Hypothalamus (tissue), 51 donors: ENCODE data around the gene LMAN1.
A peak's percentile ranks its signal among the peaks of the same experiment; 100 is the strongest.

Experiments used
- DNase-seq, 51 donors: peaks; one replicate each; lab custom pipeline; 2025; lab: John Stamatoyannopoulos, UW

LMAN1 gene

GRCh38 chr18:59372975-59373374 is 13.9 kb upstream of the LMAN1 start:
- no peak for DNase-seq

GRCh38 chr18:59360381-59360780 is 1.3 kb upstream of the LMAN1 start:
- DNase-seq, result no peak

DNA sequence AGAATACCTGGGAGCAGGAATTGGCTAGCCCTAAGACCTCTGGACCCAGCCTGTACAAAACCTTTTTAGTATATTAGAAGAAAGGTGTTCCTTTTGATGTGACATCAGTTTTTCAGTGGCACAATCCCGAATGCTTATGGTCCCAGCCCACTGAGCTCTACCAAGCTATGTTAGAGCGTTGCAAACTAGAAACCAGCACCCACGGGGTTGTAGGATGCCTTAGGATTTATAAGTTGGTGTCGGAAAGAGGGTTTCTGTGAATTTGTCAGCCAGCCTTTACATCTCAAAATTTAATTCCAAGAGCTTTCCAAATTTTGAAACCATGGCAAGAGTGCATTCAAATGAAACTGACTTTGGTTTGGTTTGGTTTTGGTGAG is 499 bp upstream of the LMAN1 start:
- peak in 2 of 51 donors; percentile 64 to 78 for DNase-seq

DNA sequence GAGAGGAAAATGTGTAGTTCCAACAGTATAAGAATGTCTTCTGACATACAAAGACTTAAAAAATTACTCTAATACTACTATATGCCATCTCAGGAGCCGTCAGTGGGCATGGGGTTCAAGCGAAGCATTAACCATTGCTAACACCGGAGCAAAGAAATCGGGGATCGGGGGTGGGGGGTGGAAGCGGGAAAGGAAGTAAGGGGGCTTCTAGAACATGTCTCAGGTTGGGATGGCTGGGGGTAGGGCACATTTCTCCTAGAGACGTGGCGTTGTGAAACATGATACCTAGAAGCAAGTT is 702 bp downstream of the LMAN1 start:
- peak in 5 of 51 donors; percentile 0 to 60 (median 9) for DNase-seq

DNA sequence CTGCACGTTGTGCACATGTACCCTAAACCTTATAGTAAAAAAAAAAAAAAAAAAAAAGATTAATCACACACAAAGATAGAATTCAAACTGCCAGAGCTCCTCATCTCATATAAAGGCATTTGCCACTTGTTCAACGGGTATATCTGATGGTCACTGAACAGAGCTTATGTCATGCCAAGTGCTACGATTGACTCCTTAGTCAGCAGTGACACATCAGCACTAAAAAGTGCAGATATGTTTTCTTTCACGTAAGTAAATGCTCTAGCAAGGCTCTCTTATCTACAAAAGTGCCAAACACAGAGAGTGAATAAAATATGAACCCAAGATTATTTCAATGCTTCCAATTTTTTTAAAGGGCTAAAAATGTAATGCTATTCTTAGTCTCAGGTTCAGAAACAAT is 1.1 kb downstream of the LMAN1 start:
- peak in 1 of 51 donors; percentile 31 for DNase-seq

GRCh38 chr18:59354731-59355130 is 4.3 kb downstream of the LMAN1 start:
- no peak for DNase-seq

DNA sequence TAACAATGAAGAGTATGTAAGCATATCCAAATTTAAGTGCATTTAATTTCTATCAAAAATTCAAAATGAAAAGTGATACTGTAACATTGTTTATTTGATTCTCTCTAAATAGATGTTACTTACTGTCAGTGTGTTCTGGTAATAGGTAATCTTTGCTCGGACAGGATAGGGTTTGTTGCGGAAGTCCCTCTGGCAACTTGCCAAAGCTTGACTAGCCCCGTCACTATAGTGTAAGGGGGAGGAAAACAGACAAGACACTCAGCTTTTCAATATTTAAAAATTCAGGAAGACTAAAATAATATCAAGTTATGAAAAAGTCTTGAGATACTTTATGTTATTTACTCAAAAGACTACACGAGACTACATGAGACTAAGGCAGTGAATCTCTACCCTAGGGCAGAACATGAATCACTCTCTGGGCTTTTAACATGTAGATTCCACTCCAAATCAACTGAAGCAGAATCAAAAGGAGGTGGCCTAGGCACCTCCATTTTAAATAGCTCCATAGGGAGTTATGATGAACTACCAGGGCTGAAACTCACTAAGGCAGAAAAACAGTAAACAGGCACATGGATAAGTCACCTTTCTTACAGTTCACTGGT is 5.9 kb downstream of the LMAN1 start:
- DNase-seq, result no peak

DNA sequence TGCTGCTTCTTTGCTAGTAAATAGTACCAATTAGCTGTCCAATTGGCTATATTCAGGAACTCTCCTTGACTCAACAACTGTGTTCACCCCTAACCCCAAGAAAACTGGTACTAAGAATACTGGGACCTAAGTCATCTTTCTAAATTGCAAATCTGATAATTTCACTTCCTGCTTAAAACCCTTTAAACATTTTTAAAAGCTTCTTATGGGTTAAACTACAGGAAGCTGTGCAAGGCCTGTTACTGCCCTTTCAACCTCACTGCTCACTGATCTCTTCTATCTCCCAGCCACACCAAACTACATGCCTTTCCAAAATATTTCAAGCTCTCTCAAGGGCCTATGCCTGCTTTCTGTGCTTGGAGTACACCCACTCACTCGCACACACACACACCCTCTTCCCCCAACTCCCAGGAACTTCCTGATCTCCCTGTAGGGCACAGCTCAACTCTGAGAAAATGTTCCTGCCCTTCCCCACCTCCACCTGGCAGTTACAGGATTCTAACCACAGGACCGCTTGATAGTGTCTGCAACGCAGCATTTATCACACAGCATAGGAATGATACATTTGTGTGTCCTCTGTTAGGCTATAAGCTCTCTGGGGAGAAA is 6.7 kb downstream of the LMAN1 start:
- DNase-seq, result no peak

DNA sequence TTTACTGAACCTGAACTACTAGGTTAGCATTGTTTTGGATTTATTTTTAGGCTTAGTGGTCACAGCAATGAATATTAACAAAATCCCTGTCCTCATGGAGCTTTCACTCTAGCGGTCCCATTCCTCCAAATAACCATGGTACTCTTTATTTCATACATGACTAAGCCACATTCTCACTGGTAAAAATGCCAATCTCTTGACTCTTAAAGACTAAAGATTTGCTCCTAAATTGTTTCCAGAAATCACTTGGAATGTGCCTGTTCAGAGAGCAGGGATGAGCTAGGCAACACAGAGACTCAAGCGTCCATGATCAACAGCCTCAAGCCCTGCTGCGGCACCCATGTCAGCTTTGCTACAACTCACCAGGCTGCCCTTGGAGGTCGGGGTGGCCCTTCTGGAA is 13.5 kb downstream of the LMAN1 start:
- DNase-seq, result no peak

GRCh38 chr18:59344996-59345395 is 14.1 kb downstream of the LMAN1 start:
- no peak for DNase-seq

DNA sequence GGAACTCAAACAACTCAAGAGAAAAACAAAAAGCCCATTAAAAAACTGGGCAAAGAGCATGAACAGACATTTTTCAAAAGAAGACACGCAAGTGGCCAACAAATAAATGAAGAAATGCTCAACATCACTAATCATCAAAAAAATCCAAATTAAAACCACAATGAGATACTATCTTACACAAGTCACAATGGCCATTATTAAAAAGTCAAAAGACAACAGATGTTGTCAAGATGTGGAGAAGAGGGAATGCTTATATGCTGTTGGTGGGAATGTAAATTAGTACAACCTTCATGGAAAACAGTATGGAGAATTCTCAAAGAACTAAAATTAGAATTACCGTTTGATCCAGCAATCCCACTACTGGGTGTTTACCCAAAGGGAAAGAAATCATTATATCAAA is 15.1 kb downstream of the LMAN1 start:
- no peak for DNase-seq

GRCh38 chr18:59340817-59341216 is 18.2 kb downstream of the LMAN1 start:
- DNase-seq, result no peak

DNA sequence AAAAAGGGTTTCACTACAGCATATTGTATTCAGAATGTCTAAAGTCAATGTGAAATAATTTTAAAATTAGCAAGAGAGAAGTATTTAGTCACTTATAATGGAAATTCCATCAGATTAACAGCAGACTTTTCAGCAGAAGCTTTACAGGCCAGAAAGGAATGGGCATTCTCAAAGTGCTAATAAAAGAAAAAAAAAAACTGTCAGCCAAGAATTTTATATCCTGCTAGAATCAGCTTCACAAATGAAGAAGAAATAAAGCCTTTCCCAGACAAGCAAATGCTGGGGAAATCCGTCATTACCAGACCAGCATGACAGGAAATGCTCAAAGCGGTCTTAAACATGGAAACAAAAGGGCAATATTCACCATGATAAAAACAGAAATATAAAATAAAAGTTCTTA is 18.8 kb downstream of the LMAN1 start:
- no peak for DNase-seq

DNA sequence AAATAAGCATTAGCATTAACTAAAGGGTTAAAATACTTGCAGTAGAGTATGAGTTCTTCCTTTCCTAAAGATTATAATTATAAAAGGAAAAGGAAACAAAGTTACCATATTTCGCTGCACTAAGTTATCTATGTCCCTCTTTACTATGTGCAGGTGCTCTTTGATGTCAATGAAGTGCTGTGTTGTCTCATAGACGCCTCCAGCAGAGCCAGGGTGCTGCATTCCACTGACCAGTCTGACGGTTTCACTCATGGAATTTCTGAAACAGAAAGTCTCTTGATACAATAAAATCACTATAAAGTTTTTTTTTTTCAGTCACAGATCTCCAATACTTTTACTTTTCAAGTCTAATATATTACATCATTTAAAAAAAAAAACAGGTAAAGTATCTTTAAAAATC is 26.1 kb downstream of the LMAN1 start:
- DNase-seq, result no peak

DNA sequence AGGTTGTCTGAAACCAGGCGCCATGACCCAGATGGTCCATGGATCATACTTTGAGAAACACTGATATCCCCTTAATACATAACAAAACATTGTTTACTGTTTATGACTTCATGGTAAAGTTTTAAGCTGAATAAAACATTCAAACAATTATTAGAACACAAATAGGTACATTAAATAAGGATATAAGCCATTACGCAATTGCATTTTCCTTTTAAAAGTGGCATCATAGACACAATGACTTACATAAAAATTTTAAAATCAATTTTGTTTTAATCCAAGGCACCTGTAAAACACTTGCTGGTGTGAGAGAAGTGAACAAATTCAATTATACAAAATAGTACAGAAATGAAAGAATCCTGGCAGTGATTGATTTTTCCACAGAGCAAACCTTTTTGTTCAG is 30.4 kb downstream of the LMAN1 start:
- DNase-seq, result no peak

DNA sequence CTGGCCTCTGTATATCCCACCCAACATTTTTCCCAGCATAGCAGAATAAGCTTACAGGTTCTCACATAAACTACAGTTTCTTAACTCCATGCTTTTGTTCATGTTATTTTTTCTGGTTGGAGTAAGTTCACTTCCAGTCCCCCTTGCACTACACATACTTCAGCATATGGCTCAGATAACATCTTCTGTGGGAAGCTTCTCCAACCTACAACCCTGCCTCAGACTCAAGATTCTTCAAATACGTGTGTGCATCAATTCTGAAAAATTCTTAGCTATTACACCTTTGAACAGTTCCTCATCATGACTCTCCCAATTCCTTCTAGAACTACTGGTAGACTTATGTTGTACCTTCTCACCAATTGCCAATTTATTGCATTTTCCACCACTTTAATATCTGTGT is 33.1 kb downstream of the LMAN1 start:
- no peak for DNase-seq

DNA sequence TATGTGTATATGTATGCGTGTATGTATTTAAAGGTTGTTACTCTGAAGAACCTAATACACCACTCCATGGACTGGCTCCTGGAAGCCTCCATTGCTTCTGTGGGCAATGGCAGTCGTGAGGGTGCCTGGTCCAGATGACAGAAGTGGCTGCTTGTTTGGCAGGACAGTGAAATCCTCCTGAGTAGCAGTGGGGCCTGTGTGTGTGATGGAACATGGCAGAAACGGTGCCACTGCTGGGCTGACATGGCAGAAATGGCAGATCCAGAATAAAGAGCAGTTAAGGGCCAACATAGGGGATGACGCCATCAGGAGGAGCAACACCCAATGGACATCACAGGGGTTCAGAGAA is 34.5 kb downstream of the LMAN1 start:
- DNase-seq, result no peak

GRCh38 chr18:59323931-59324622 is 35.0 kb downstream of the LMAN1 start:
- no peak for DNase-seq

DNA sequence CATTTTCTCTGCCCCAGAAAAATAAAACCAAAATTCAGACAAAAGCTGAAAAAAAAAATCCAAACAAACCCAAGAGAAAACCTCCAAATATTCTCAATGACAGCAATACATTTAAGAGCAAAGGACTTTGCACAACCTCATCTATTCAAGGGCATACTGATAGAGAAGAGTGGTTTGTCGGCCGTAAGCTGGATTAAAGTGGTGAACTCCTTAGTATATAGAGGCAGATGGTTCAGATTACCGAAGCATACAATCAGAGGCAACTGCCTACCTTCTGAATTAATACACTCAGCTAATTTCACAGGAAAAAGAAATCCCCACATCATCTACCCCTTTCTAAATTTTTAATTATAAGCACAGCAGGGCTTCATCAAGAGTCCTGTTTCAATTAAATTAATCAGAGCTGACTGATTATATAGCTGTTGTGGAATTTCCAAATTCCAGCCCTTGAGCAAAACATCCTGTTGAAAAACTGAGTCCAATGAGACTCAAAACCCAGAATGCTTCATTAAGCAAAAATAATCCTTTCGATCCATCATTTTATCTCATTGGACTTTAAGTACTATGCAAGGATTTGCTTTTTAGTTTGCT is 40.5 kb downstream of the LMAN1 start, which contains the start of gene CPLX4:
Gene CPLX4, minus strand, starts transcription at position 190 of the 591 bp plus-strand sequence. Its CDS starts 187 bp downstream, at position 3.
- no peak for DNase-seq

- DNase-seq, result no peak
These were observed 47.4 kb downstream of the LMAN1 start for GRCh38 chr18:59311631-59312030.

GRCh38 chr18:59308938-59309260 is 50.2 kb downstream of the LMAN1 start:
- no peak for DNase-seq

DNA sequence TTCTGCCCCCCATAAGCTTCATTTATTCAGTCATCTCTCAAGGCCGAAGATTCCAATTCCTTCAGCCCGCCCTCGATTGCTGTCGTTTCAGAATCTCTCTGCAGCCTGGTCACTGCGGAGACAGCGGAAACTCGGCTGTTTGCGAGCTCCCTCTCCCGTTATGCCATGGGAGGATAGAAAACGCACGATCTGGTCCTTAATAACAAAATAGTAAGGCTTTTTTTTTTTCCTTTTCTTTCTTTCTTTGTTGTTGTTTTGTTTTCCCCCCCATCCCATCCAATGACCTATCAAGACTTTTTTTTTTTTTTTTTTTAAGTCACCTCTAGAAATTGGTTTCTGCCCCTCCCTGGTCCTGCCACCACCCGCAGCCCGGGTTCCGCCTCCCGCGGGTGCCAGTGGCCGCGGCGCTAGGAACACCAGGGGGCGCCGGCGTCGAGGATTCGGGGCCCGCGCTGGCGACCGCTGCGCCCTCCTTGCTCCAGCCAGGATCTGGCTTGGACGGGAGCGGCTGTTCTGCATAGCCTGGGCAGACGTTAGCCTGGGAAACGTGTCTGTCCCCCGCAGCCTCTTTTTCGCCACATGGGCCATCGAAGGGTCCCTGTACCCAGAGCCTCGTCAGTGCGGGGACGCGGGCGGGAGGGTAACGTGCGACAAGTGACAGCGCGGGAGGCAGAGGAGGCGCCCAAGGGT is 50.7 kb downstream of the LMAN1 start:
- DNase-seq, result peak in 43 of 51 donors; percentile 6 to 79 (median 32)
